22Rv1 (cell line): ENCODE measurements around the gene STAP2.

Source experiments
- CTCF ChIP-seq: fragments of 450-650 bp; IDR thresholded peaks from 2 replicates; pipeline ENCODE4 v1.5.1; 2017; ENCODE audit warnings: mild to moderate bottlenecking
- ZFX ChIP-seq: fragments of 450-650 bp; IDR thresholded peaks from 2 replicates; pipeline ENCODE4 v1.6.1; 2017; ENCODE audit warnings: antibody characterized with exemption, borderline replicate concordance

GRCh38 chr19:4304538-4305256 is 33.9 kb downstream of the STAP2 start, which contains the start of gene FSD1:
- TF ChIP-seq CTCF (no peak), ZFX (no peak)
